Activated naive CD4-positive, alpha-beta T cell treated with anti-CD3 and anti-CD28 coated beads for 36 hours (primary cell): ENCODE results near the gene TPMT. TPM values are rescaled to one million over a fixed set of nuclear protein-coding genes. Genes with fewer than 3 reads are reported as not detected.

Experiments
- CTCF ChIA-PET: fragments of 350-600 bp; sonication (Branson Sonifier 250); formaldehyde crosslinking; loops from one replicate; lab custom pipeline; 2021; ENCODE audit warnings: antibody characterized with exemption; lab: Charles Lee
- DNase-seq: peaks from one replicate; pipeline ENCODE4 v3.0.0-alpha.2; 2020
- H3K27ac Mint-ChIP-seq: one replicate; pipeline ENCODE4 v1.8.0; 2021; ENCODE audit warnings: mild to moderate bottlenecking, mixed read lengths
- H3K27me3 Mint-ChIP-seq: one replicate; pipeline ENCODE4 v1.8.0; 2021; ENCODE audit warnings: low read depth, mixed read lengths
- H3K36me3 Mint-ChIP-seq: one replicate; pipeline ENCODE4 v1.8.0; 2021; ENCODE audit warnings: low read depth, mixed read lengths
- H3K4me1 Mint-ChIP-seq: one replicate; pipeline ENCODE4 v1.8.0; 2021; ENCODE audit warnings: low read depth, mixed read lengths
- H3K4me3 Mint-ChIP-seq: one replicate; pipeline ENCODE4 v1.8.0; 2021; ENCODE audit warnings: mild to moderate bottlenecking, moderate library complexity, mixed read lengths
- H3K9me3 Mint-ChIP-seq: one replicate; pipeline ENCODE4 v1.8.0; 2021; ENCODE audit warnings: mixed read lengths
- intact Hi-C: fragments of 100-400 bp; cut with micrococcal nuclease; formaldehyde crosslinking; loops from one replicate; pipeline ENCODE4 v1.15.1; 2023
- total RNA-seq, 2 experiments: library from RNA; stranded (reverse); gene quantifications; one replicate each; pipeline ENCODE4 v1.2.3, GENCODE V29; 2021

Gene TPMT
- total RNA-seq, 2 experiments from 2014 or later = 4.9 to 5.6 TPM

GRCh38 chr6:18101271-18101670 lies 53.6 kb downstream of the TPMT start:
- peaks cover 19% of the 10 kb centered on the region for H3K27me3 Mint-ChIP-seq
- H3K4me3 Mint-ChIP-seq = no peak overlapping the region
- no peak for DNase-seq
- peaks cover 5% of the 10 kb centered on the region for H3K9me3 Mint-ChIP-seq
- intact Hi-C loops = no loop called here
- CTCF ChIA-PET = no interaction called here
- H3K27ac Mint-ChIP-seq = no peak overlapping the region
- no peaks in the 10 kb centered on the region for H3K36me3 Mint-ChIP-seq
- H3K4me1 Mint-ChIP-seq = no peaks in the 10 kb centered on the region

DNA sequence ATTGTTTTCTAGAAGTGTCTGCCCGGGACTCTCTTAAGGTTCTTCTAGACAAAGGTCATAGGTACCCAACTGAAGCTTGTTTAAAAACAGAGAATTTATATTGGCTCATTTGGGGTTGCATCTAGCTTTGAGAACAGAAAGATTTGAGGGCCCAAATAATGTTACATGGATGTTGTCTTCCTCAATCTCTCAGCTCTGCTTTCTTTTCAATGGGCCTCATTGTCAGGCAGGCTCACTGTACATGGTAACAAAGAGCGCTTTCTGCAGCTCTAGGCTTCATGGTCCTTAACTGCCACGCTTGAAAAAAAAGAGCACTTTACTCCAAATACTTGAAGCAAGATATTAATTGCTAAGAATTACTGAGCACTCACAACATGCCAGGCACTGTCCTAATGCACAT lies 54.6 kb downstream of the TPMT start:
- CTCF ChIA-PET = interaction anchor here (1.4 kb wide), 1 partner anchor 21 kb away, joined by 3 read pairs; no protein-coding TSS in a partner anchor

GRCh38 chr6:18099511-18099910 lies 55.4 kb downstream of the TPMT start:
- Mint-ChIP-seq H3K36me3 (no peaks in the 10 kb centered on the region), H3K27ac (no peak overlapping the region), H3K27me3 (peaks cover 15% of the 10 kb centered on the region), H3K4me1 (no peaks in the 10 kb centered on the region), H3K4me3 (no peak overlapping the region), H3K9me3 (no peaks in the 10 kb centered on the region)
- CTCF ChIA-PET = interaction anchor here (1.4 kb wide), 1 partner anchor 22 kb away, joined by 3 read pairs; no protein-coding TSS in a partner anchor
- intact Hi-C loops = no loop called here
- DNase-seq = no peak

More for the DNA sequence above, 54.6 kb downstream of the TPMT start:
- no peaks in the 10 kb centered on the region for H3K36me3 Mint-ChIP-seq
- DNase-seq = no peak
- no peaks in the 10 kb centered on the region for H3K4me1 Mint-ChIP-seq
- H3K27me3 Mint-ChIP-seq = peaks cover 15% of the 10 kb centered on the region
- H3K9me3 Mint-ChIP-seq = no peaks in the 10 kb centered on the region
- no peak overlapping the region for H3K4me3 Mint-ChIP-seq
- intact Hi-C loops = no loop called here
- no peak overlapping the region for H3K27ac Mint-ChIP-seq

GRCh38 chr6:18096423-18096822 lies 58.5 kb downstream of the TPMT start:
- Mint-ChIP-seq H3K27me3 (peaks cover 6% of the 10 kb centered on the region), H3K4me1 (no peaks in the 10 kb centered on the region), H3K36me3 (no peaks in the 10 kb centered on the region), H3K9me3 (no peaks in the 10 kb centered on the region), H3K27ac (no peak overlapping the region), H3K4me3 (no peak overlapping the region)
- CTCF ChIA-PET = no interaction called here
- intact Hi-C loops = no loop called here
- no peak for DNase-seq

GRCh38 chr6:18091382-18091781 lies 63.5 kb downstream of the TPMT start:
- Mint-ChIP-seq H3K4me3 (no peak overlapping the region), H3K27me3 (peaks cover 4% of the 10 kb centered on the region), H3K27ac (no peak overlapping the region), H3K4me1 (no peaks in the 10 kb centered on the region), H3K9me3 (peaks cover 5% of the 10 kb centered on the region), H3K36me3 (no peaks in the 10 kb centered on the region)
- intact Hi-C loops = no loop called here
- CTCF ChIA-PET = interaction anchor here (0.6 kb wide), 1 partner anchor 946 kb away, joined by 3 read pairs; no protein-coding TSS in a partner anchor
- no peak for DNase-seq

DNA sequence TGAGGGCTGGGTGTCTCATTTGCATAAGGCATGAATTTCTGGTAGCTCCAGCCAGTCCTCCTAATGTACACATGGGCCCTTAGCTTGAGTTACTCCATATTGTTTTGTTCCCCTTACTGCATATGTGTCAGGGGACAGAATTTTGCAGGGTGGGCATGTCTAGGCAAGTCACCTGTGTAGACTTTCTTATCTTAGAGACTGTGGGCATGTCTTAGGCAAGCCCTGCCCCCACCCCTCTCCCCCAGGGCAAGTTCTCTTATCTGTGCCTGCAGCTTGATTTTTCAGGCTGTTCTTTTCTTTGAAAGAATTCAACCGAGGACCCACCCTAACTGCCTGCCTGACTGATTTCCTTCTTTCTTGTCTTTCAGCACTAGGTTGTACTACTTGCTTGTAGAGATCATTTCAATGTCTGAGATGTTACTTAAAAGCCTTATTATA lies 64.5 kb downstream of the TPMT start:
- CTCF ChIA-PET = no interaction called here
- Mint-ChIP-seq H3K27ac (no peak overlapping the region), H3K4me1 (no peaks in the 10 kb centered on the region), H3K36me3 (no peaks in the 10 kb centered on the region), H3K27me3 (peaks cover 7% of the 10 kb centered on the region), H3K4me3 (no peak overlapping the region), H3K9me3 (peaks cover 5% of the 10 kb centered on the region)
- DNase-seq = no peak
- intact Hi-C loops = no loop called here

DNA sequence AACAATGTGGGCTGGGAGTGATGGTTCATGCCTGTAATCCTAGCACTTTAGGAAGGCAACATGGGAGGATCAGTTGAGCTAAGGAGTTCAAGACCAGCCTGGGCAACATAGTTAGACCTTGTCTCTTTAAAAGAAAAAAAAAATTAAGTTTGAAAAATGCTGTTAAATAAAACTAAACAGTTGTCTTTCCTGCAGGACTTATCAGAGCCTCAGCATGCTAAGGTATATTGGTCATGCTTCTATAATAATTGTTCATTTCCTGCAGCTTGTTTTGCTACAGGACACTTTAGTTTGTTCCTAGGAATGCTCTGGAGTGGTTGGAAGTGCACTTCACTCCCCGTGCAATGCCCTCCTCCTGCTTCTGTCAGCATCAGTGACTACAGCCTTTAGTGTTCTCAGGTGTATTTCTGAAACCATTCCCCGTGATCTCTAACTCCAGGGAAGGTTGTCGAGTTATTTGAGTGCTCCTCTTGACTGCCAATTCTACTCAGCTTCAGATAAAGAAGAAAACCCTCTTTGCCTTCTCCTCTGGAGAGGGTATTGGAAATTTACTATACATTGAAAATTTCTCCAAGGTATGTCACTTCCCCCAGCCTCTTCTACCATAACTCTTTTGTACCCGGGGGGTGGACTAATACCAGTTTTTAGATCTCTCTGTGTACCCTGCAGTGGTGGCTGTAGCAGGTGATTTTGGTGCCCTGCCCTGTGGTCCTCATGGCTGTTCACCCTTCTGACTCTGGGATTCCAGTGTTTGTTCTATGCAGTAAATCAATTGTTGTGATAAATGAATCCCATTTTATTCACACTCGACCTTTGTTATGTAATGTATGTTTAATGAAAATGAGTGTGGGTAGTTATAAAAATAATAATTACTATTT lies 66.2 kb downstream of the TPMT start:
- no peak for DNase-seq
- peaks cover 5% of the 10 kb centered on the region for H3K9me3 Mint-ChIP-seq
- intact Hi-C loops = no loop called here
- CTCF ChIA-PET = no interaction called here
- H3K27ac Mint-ChIP-seq = no peak overlapping the region
- no peaks in the 10 kb centered on the region for H3K36me3 Mint-ChIP-seq
- no peak overlapping the region for H3K4me3 Mint-ChIP-seq
- H3K4me1 Mint-ChIP-seq = no peaks in the 10 kb centered on the region
- H3K27me3 Mint-ChIP-seq = peaks cover 7% of the 10 kb centered on the region

GRCh38 chr6:18087396-18088165 lies 67.3 kb downstream of the TPMT start:
- no peaks in the 10 kb centered on the region for H3K36me3 Mint-ChIP-seq
- no peaks in the 10 kb centered on the region for H3K4me1 Mint-ChIP-seq
- CTCF ChIA-PET = interaction anchor here (0.6 kb wide), 1 partner anchor 36 kb away, joined by 4 read pairs; no protein-coding TSS in a partner anchor
- H3K4me3 Mint-ChIP-seq = no peak overlapping the region
- no peak for DNase-seq
- H3K27me3 Mint-ChIP-seq = peaks cover 10% of the 10 kb centered on the region
- peaks cover 5% of the 10 kb centered on the region for H3K9me3 Mint-ChIP-seq
- H3K27ac Mint-ChIP-seq = no peak overlapping the region
- intact Hi-C loops = no loop called here

DNA sequence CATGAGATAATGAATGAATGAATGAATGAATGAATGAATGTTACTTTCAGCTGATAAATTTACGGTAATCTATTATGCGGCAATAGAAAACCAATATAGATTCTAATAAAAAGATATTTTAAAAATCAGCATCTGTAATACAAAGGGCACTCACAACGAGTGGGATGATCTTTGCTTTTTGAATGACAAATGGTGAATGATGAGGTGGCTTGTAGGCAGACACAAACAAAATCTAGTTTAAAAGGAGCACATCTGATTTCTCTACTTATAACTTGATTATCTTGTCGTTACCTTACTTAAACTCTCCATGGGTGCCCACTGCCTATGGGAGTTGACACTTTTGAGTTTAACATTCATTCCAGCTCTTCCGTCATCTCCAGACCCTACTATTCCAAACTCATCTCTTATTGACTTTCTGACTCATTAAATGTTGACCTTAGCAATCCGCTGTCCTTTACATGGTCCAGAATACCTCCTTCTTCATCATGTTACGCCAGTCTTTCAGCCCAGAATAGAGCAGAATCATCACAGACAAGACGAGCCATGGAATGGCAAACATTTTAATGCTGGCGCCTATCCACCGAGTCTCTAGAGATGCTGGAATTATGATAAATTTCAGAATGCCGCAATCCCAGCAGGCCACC lies 73.7 kb downstream of the TPMT start:
- Mint-ChIP-seq H3K9me3 (peaks cover 1% of the 10 kb centered on the region), H3K4me1 (no peaks in the 10 kb centered on the region), H3K27me3 (peaks cover 16% of the 10 kb centered on the region), H3K36me3 (no peaks in the 10 kb centered on the region), H3K4me3 (no peak overlapping the region), H3K27ac (no peak overlapping the region)
- no peak for DNase-seq
- CTCF ChIA-PET = no interaction called here
- intact Hi-C loops = no loop called here

- H3K27ac Mint-ChIP-seq = no peak overlapping the region
These were observed 74.3 kb downstream of the TPMT start for GRCh38 chr6:18080544-18080943.

DNA sequence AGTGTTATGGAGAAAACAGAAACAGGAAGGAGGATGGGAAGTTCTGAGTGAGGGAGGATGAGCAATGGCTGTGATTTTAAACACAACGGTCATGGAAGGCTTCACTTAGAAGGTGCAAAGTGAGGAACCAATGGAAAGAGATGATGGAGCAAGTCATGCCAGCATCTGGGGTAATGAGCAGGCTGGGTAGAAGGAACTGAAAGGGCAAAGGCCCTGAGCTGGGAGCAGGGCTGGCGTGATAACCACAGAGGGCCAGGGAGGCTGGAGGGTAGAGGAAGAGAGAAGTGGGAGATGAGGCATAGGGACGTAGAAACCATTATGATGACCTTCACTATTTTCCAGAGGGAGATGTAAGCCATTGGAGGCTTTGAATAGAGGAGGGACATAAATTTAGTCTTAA lies 76.0 kb downstream of the TPMT start:
- H3K36me3 Mint-ChIP-seq = peaks cover 9% of the 10 kb centered on the region
- peaks cover 11% of the 10 kb centered on the region for H3K9me3 Mint-ChIP-seq
- no peaks in the 10 kb centered on the region for H3K4me1 Mint-ChIP-seq
- DNase-seq = no peak
- H3K27me3 Mint-ChIP-seq = peaks cover 20% of the 10 kb centered on the region
- no peak overlapping the region for H3K27ac Mint-ChIP-seq
- CTCF ChIA-PET = no interaction called here
- H3K4me3 Mint-ChIP-seq = no peak overlapping the region
- intact Hi-C loops = no loop called here

More at GRCh38 chr6:18080544-18080943, 74.3 kb downstream of the TPMT start:
- no peak for DNase-seq
- CTCF ChIA-PET = no interaction called here
- intact Hi-C loops = no loop called here
- Mint-ChIP-seq H3K4me3 (no peak overlapping the region), H3K36me3 (peaks cover 4% of the 10 kb centered on the region), H3K4me1 (no peaks in the 10 kb centered on the region), H3K9me3 (peaks cover 5% of the 10 kb centered on the region), H3K27me3 (peaks cover 19% of the 10 kb centered on the region)
